ENCODE data around the gene NUCB2.

- TF ChIP-seq POLR2A (IDR thresholded peaks at IDR 0.05; ENCODE audit: low read length) (no peak), GATA1 (IDR thresholded peaks at IDR 0.05; ENCODE audit: low read depth, low read length) (no peak)
Measured at GRCh38 chr11:17250561-17251350, 25.8 kb upstream of the NUCB2 start.
